Endodermal cell (in vitro differentiated cells): ENCODE measurements around the gene SLC2A5. TPM values are rescaled to one million over a fixed set of nuclear protein-coding genes. Genes with fewer than 3 reads are reported as not detected.

Experiments used
- DNase-seq: peaks from one replicate; pipeline ENCODE4 v3.0.0-alpha.2; 2017
- H3K27ac ChIP-seq: 2 replicates; pipeline ENCODE4 v1.5.1; 2013; ENCODE audit warnings: mild to moderate bottlenecking, low read depth, low read length, moderate library complexity
- H3K27me3 ChIP-seq: 2 replicates; pipeline ENCODE4 v1.6.1; 2013; ENCODE audit warnings: mild to moderate bottlenecking, low read length, moderate library complexity; ENCODE audit not compliant: insufficient read depth, control insufficient read depth, poor library complexity, severe bottlenecking
- H3K36me3 ChIP-seq: 2 replicates; pipeline ENCODE4 v1.7.0; 2013; ENCODE audit warnings: mild to moderate bottlenecking, low read length, moderate library complexity; ENCODE audit not compliant: control insufficient read depth, insufficient read depth
- H3K4me1 ChIP-seq: one replicate; pipeline ENCODE4 v1.7.0; 2013; ENCODE audit warnings: low read length; ENCODE audit not compliant: control insufficient read depth, insufficient read depth
- H3K4me3 ChIP-seq: 2 replicates; pipeline ENCODE4 v1.5.1; 2013; ENCODE audit warnings: mild to moderate bottlenecking, low read length, moderate library complexity
- H3K9ac ChIP-seq: 2 replicates; pipeline ENCODE4 v1.6.1; 2013; ENCODE audit warnings: mild to moderate bottlenecking, low read length, moderate library complexity; ENCODE audit not compliant: poor library complexity, severe bottlenecking; ENCODE audit errors: extremely low read depth
- H3K9me3 ChIP-seq: 2 replicates; pipeline ENCODE4 v1.6.1; 2013; ENCODE audit warnings: mild to moderate bottlenecking, low read length, moderate library complexity; ENCODE audit not compliant: control insufficient read depth
- H3K27ac Mint-ChIP-seq: 2 replicates; pipeline ENCODE4 v1.8.0; 2020; ENCODE audit warnings: mixed read lengths
- H3K27me3 Mint-ChIP-seq: 2 replicates; pipeline ENCODE4 v1.8.0; 2021; ENCODE audit warnings: mild to moderate bottlenecking, mixed read lengths; ENCODE audit not compliant: insufficient read depth
- H3K36me3 Mint-ChIP-seq: 2 replicates; pipeline ENCODE4 v1.8.0; 2020; ENCODE audit warnings: low read depth, mixed read lengths
- H3K4me1 Mint-ChIP-seq: 2 replicates; pipeline ENCODE4 v1.8.0; 2020; ENCODE audit warnings: mixed read lengths
- H3K4me3 Mint-ChIP-seq: 2 replicates; pipeline ENCODE4 v1.8.0; 2020; ENCODE audit warnings: mild to moderate bottlenecking, moderate library complexity, mixed read lengths
- H3K9me3 Mint-ChIP-seq: 2 replicates; pipeline ENCODE4 v1.8.0; 2020; ENCODE audit warnings: mild to moderate bottlenecking, mixed read lengths
- WGBS, 2 experiments: methylation state at CpG; one replicate each; pipeline versions ENCODE4 v1.1.5 to v1.1.7; 2013; ENCODE audit warnings: missing lambda C conversion rate in 2 of 2, mixed read lengths in 1 of 2; ENCODE audit not compliant: insufficient coverage in 1 of 2, insufficient read length in 1 of 2; 5-methylcytosine and 5-hydroxymethylcytosine counted together
- total RNA-seq, 2 donors: library from RNA; stranded (reverse); fragmentation: NEBNext Ultra II Directional in 1 of 2; extraction: Animal tissue kit (Norgen Biotek cat#: 25700) in 1 of 2; gene quantifications; 2 replicates in 1 of 2; 3 replicates in 1 of 2; pipeline ENCODE4 v1.2.1, GENCODE V29; 2021
- TF ChIP-seq, protein P1 (sequence below): fragments of 200-600 bp; sonication (generic); conservative IDR thresholded peaks from 2 replicates; pipeline ENCODE4 v1.5.0; 2021; ENCODE audit warnings: antibody characterized with exemption, mild to moderate bottlenecking

SLC2A5 gene
- total RNA-seq, 2 donors from 2014 or later = not detected

GRCh38 chr1:9038338-9038650 is 31.1 kb downstream of the SLC2A5 start:
- H3K4me1 Mint-ChIP-seq = no peaks in the 10 kb centered on the region
- Histone ChIP-seq H3K9ac (no peak overlapping the region), H3K27ac (no peak overlapping the region), H3K36me3 (no peaks in the 10 kb centered on the region), H3K27me3 (no peaks in the 10 kb centered on the region), H3K4me3 (no peak overlapping the region), H3K9me3 (peaks cover 14% of the 10 kb centered on the region), H3K4me1 (no peaks in the 10 kb centered on the region)
- H3K36me3 Mint-ChIP-seq = no peaks in the 10 kb centered on the region
- H3K27ac Mint-ChIP-seq = no peak overlapping the region
- no peak for DNase-seq
- H3K27me3 Mint-ChIP-seq = peaks cover 2% of the 10 kb centered on the region
- WGBS, 2 experiments = 92 to 94% methylated on average over 8 of the region's 8 CpGs
- TF ChIP-seq, protein P1, sequence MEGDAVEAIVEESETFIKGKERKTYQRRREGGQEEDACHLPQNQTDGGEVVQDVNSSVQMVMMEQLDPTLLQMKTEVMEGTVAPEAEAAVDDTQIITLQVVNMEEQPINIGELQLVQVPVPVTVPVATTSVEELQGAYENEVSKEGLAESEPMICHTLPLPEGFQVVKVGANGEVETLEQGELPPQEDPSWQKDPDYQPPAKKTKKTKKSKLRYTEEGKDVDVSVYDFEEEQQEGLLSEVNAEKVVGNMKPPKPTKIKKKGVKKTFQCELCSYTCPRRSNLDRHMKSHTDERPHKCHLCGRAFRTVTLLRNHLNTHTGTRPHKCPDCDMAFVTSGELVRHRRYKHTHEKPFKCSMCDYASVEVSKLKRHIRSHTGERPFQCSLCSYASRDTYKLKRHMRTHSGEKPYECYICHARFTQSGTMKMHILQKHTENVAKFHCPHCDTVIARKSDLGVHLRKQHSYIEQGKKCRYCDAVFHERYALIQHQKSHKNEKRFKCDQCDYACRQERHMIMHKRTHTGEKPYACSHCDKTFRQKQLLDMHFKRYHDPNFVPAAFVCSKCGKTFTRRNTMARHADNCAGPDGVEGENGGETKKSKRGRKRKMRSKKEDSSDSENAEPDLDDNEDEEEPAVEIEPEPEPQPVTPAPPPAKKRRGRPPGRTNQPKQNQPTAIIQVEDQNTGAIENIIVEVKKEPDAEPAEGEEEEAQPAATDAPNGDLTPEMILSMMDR = no peak
- H3K4me3 Mint-ChIP-seq = no peak overlapping the region
- H3K9me3 Mint-ChIP-seq = peaks cover 21% of the 10 kb centered on the region

DNA sequence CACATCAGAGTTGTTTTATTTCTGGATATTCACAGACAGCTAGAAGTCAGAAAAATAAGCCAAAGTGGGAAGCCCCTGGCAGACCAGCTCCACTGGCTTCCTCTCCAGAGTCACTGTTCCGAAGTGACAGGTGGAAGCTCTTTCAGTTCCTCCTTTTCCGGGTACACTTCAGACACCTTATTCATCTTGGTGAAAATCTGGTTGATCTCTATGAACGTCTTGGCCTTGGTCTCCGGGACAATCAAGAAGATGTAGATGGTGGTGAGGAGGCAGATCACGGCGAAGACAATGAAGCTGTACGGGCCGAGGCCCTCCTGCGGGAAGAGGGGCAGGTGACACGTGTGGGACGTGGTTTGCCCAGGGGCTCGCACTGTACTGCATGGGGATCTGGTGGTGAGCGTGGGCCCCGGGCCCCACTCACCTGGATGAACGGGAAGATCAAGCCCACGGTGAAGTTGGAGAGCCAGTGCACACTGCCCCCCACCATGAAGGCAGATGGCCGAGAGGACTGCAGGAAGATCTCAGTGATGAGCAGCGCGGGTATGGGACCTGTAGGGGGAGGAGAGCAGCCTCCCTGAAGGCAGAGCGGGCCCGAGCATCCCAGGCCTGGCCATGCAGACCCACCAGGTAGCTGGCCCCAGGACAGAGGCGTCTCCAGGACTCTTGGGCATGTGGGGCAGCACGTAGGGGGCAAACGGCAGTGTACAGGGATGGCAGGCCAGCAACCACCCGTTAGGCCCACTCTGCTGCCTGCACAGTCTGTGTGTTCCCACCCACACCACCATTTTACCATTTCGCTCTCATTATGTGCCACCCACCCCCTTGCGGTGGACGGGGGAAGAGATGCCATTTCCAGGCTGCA is 31.7 kb downstream of the SLC2A5 start:
- Histone ChIP-seq H3K4me3 (no peak overlapping the region), H3K4me1 (no peaks in the 10 kb centered on the region), H3K9ac (no peak overlapping the region), H3K27me3 (no peaks in the 10 kb centered on the region), H3K27ac (no peak overlapping the region), H3K9me3 (peaks cover 14% of the 10 kb centered on the region), H3K36me3 (no peaks in the 10 kb centered on the region)
- Mint-ChIP-seq H3K4me1 (no peaks in the 10 kb centered on the region), H3K27ac (no peak overlapping the region), H3K9me3 (peaks cover 21% of the 10 kb centered on the region), H3K4me3 (no peak overlapping the region), H3K36me3 (no peaks in the 10 kb centered on the region), H3K27me3 (peaks cover 2% of the 10 kb centered on the region)
- TF ChIP-seq, protein P1 = no peak
- no peak for DNase-seq
- 89 to 94% methylated on average over 13 to 28 of the region's 28 CpGs for WGBS, 2 experiments

GRCh38 chr1:9035226-9035625 is 34.2 kb downstream of the SLC2A5 start:
- Histone ChIP-seq H3K36me3 (no peaks in the 10 kb centered on the region), H3K9me3 (peaks cover 23% of the 10 kb centered on the region), H3K9ac (no peak overlapping the region), H3K27me3 (no peaks in the 10 kb centered on the region), H3K27ac (no peak overlapping the region), H3K4me1 (no peaks in the 10 kb centered on the region), H3K4me3 (no peak overlapping the region)
- Mint-ChIP-seq H3K4me3 (no peak overlapping the region), H3K27ac (no peak overlapping the region), H3K27me3 (peaks cover 2% of the 10 kb centered on the region), H3K4me1 (no peaks in the 10 kb centered on the region), H3K36me3 (peaks cover 2% of the 10 kb centered on the region), H3K9me3 (peaks cover 36% of the 10 kb centered on the region)
- DNase-seq = no peak
- 80% methylated on average over 1 to 2 of the region's 2 CpGs for WGBS, 2 experiments
- TF ChIP-seq, protein P1 = no peak
